GM12878 (cell line): ENCODE data around the gene TSC2. TPM values are rescaled to one million over a fixed set of nuclear protein-coding genes. Genes with fewer than 3 reads are reported as not detected.

Experiments
- ATAC-seq: fragments of 200-7000 bp; cut with Tn5 transposase; 3 replicates; pipeline ENCODE4 v1.9.1; 2020; ENCODE audit warnings: mild to moderate bottlenecking, moderate library complexity
- BruUV-seq: library from RNA; stranded (reverse); fragments of 400-500 nt; replicated peaks from 2 replicates; lab custom pipeline; 2021; lab: Mats Ljungman, UMichigan
- CTCF ChIA-PET: fragments of 300-600 bp; sonication (Branson Sonifier 250); formaldehyde crosslinking; extraction: SDS; loops from one replicate; lab custom pipeline; 2021; ENCODE audit warnings: inconsistent platforms; lab: Yijun Ruan, JAX
- POLR2A ChIA-PET: fragments of 350-600 bp; formaldehyde crosslinking; extraction: SDS; loops from one replicate; lab custom pipeline; 2021; ENCODE audit warnings: inconsistent platforms; lab: Charles Lee
- RAD21 ChIA-PET: fragments of 300-600 bp; sonication (Branson Sonifier 250); formaldehyde crosslinking; loops from one replicate; lab custom pipeline; 2023; ENCODE audit warnings: antibody characterized with exemption; ENCODE audit not compliant: unreplicated experiment; lab: Charles Lee
- SMC1A ChIA-PET: fragments of 300-600 bp; sonication (Branson Sonifier 250); formaldehyde crosslinking; loops from one replicate; lab custom pipeline; 2023; ENCODE audit not compliant: unreplicated experiment, uncharacterized antibody; lab: Charles Lee
- DNase-seq: peaks from one replicate; pipeline ENCODE4 v3.0.0-alpha.2; 2011; ENCODE audit warnings: low read depth, low spot score
- FAIRE-seq: peaks from 3 replicates; lab custom pipeline; 2011; peaks lifted over from hg19 to GRCh38; lab: Jason Lieb, UNC
- H2AFZ ChIP-seq: 2 replicates; pipeline ENCODE4 v1.6.0; 2011; ENCODE audit warnings: low read depth, low read length, control low read depth; ENCODE audit not compliant: control insufficient read depth
- H3K27ac ChIP-seq: 2 replicates; pipeline ENCODE4 v1.5.1; 2011; ENCODE audit warnings: control low read depth; ENCODE audit not compliant: control insufficient read depth, insufficient read depth
- H3K27me3 ChIP-seq, 2 experiments: replicated peaks in 1 of 2; 2 replicates each; pipeline versions ENCODE4 v1.6.0 to v1.6.1; 2011; ENCODE audit warnings: low read length in 1 of 2; ENCODE audit not compliant: control insufficient read depth in 2 of 2, insufficient read depth in 2 of 2
- H3K36me3 ChIP-seq, 2 experiments: 2 replicates each; pipeline ENCODE4 v1.5.1; 2011; ENCODE audit warnings: low read length in 1 of 2; ENCODE audit not compliant: control insufficient read depth in 2 of 2, insufficient read depth in 2 of 2
- H3K4me1 ChIP-seq: 2 replicates; pipeline ENCODE4 v1.6.1; 2011; ENCODE audit warnings: mild to moderate bottlenecking, low read length, moderate library complexity, mixed read lengths; ENCODE audit not compliant: control insufficient read depth, insufficient read depth
- H3K4me2 ChIP-seq: 2 replicates; pipeline ENCODE4 v1.6.0; 2011; ENCODE audit warnings: control low read depth; ENCODE audit not compliant: control insufficient read depth, insufficient read depth
- H3K4me3 ChIP-seq: fragments of 200-600 bp; sonication (generic); 2 replicates; pipeline ENCODE4 v1.5.1; 2016
- H3K79me2 ChIP-seq: 2 replicates; pipeline ENCODE4 v1.6.0; 2011; ENCODE audit warnings: low read length; ENCODE audit not compliant: control insufficient read depth, insufficient read depth
- H3K9ac ChIP-seq: 2 replicates; pipeline ENCODE4 v1.8.0; 2011; ENCODE audit warnings: low read length, control low read depth, mixed read lengths; ENCODE audit not compliant: control insufficient read depth, insufficient read depth
- H3K9me3 ChIP-seq: replicated peaks from 3 replicates; pipeline ENCODE4 v1.5.1; 2011; ENCODE audit warnings: mild to moderate bottlenecking, low read length; ENCODE audit not compliant: control insufficient read depth, insufficient read depth
- H4K20me1 ChIP-seq: 2 replicates; pipeline ENCODE4 v1.6.0; 2011; ENCODE audit not compliant: control insufficient read depth, insufficient read depth
- ASH2L ChIP-seq: fragments of 300-600, 200-600 bp; sonication (generic); IDR thresholded peaks from 2 replicates; pipeline ENCODE4 v1.6.1; 2017; ENCODE audit warnings: low read depth, mild to moderate bottlenecking, borderline replicate concordance
- BCL3 ChIP-seq: IDR thresholded peaks from 2 replicates; pipeline ENCODE4 v1.6.1; 2011; ENCODE audit warnings: borderline replicate concordance, low read depth, mild to moderate bottlenecking, moderate library complexity, low read length; ENCODE audit not compliant: insufficient read depth, poor library complexity, severe bottlenecking
- POLR2A ChIP-seq: IDR thresholded peaks from 2 replicates; pipeline ENCODE4 v1.6.1; 2011; ENCODE audit warnings: low read depth, mild to moderate bottlenecking, low read length
- RAD21 ChIP-seq: IDR thresholded peaks from 2 replicates; pipeline ENCODE4 v1.6.1; 2011; ENCODE audit warnings: mild to moderate bottlenecking, low read depth, low read length, moderate library complexity; ENCODE audit not compliant: insufficient read depth
- ZNF384 ChIP-seq: IDR thresholded peaks from 2 replicates; pipeline ENCODE4 v1.6.1; 2012; ENCODE audit warnings: low read depth, mild to moderate bottlenecking, low read length, improper control_type of control experiment, borderline replicate concordance
- WGBS: methylation state at CpG from one replicate; pipeline ENCODE4 v1.1.6; 2016; ENCODE audit warnings: low lambda C conversion rate; ENCODE audit not compliant: insufficient replicate concordance, insufficient coverage; ENCODE audit errors: missing lambda C conversion rate; 5-methylcytosine and 5-hydroxymethylcytosine counted together
- in situ Hi-C: fragments of 300-500 bp; cut with MboI; formaldehyde crosslinking; loops from 9 replicates; pipeline ENCODE4 v1.14.3; 2018; ENCODE audit warnings: mixed read lengths
- intact Hi-C: fragments of 100-400 bp; cut with micrococcal nuclease; formaldehyde crosslinking; loops from one replicate; pipeline ENCODE4 v1.14.2; 2022; ENCODE audit not compliant: unreplicated experiment
- polyA plus RNA-seq, 11 experiments: library from polyadenylated mRNA; depleted of rRNA in 4 of 11; unstranded in 6 of 11; stranded (reverse) in 5 of 11; fragments of >200 nt; fragmentation: Nextera tagmentation in 4 of 11; fragmentation: Illumina TruSeq in 1 of 11; extraction: Ambion mirVana in 4 of 11; extraction: Trizol in 1 of 11; gene quantifications; 1 replicate in 1 of 11; 2 replicates in 10 of 11; pipeline versions ENCODE4 v1.2.1 to v1.2.3, GENCODE V29; 2011 to 2016; ENCODE audit warnings: inconsistent platforms in 2 of 11, missing spikeins in 2 of 11, low read depth in 1 of 11
- total RNA-seq, 4 experiments: library from RNA; depleted of rRNA in 3 of 4; stranded (reverse); fragments of >200 nt in 3 of 4; fragmentation: Illumina TruSeq in 1 of 4; extraction: Trizol in 1 of 4; gene quantifications; 2 replicates each; pipeline versions ENCODE4 v1.2.1 to v1.2.3, GENCODE V29; 2013 to 2021

Gene TSC2
- total and polyA plus RNA-seq, 10 of the 15 experiments (the other 5 are each of a cell fraction or from before 2014, with no cell fraction given): 1.6 to 77.0 (median 21.6) TPM

GRCh38 chr16:2002406-2003230, 45.2 kb upstream of the TSC2 start:
- no TSS peak for BruUV-seq

More at GRCh38 chr16:2002406-2003230, 45.2 kb upstream of the TSC2 start:
- ATAC-seq (no peak), DNase-seq (no peak), FAIRE-seq (no peak)
- ChIA-PET RAD21 (interaction anchor here (0.6 to 2.5 kb wide), 4 partner anchors 12 to 152 kb away, joined by 3 to 14 read pairs (median 4); partner anchors contain the start of gene RPL3L), CTCF (interaction anchor here (0.6 to 4.3 kb wide), 9 partner anchors 9 to 197 kb away, joined by 3 to 54 read pairs (median 5); no protein-coding TSS in a partner anchor), POLR2A (interaction anchor here (1.8 to 2.2 kb wide), 2 partner anchors 9 to 12 kb away, joined by 6 to 10 read pairs; no protein-coding TSS in a partner anchor), SMC1A (interaction anchor here (2.1 kb wide), 1 partner anchor 138 kb away, joined by 14 read pairs; no protein-coding TSS in a partner anchor)
- no peak overlapping the region for H3K4me3 ChIP-seq
- no peak overlapping the region for H3K4me2 ChIP-seq
- H3K9ac ChIP-seq: no peak overlapping the region
- no peaks in the 10 kb centered on the region for H3K9me3 ChIP-seq
- H3K4me1 ChIP-seq: peaks cover 14% of the 10 kb centered on the region
- peaks cover 6% of the 10 kb centered on the region for H4K20me1 ChIP-seq
- in situ Hi-C loops (no loop called here), intact Hi-C loops (no loop called here)
- H2AFZ ChIP-seq: no peak overlapping the region
- H3K27ac ChIP-seq: no peak overlapping the region
- H3K79me2 ChIP-seq: peaks cover 38% of the 10 kb centered on the region
- no peak for TF ChIP-seq RAD21
- TF ChIP-seq ZNF384: no peak
- peak; percentile 2; the same call in 1 of the 2 replicates for TF ChIP-seq POLR2A
- no peak for TF ChIP-seq BCL3
- no peak for TF ChIP-seq ASH2L
- WGBS: 93% methylated on average over 47 of the region's 47 CpGs
- H3K36me3 ChIP-seq: peaks cover 0 to 50% of the 10 kb centered on the region in 2 experiments; a peak in 3 of 4 replicates
- no peaks in the 10 kb centered on the region for H3K27me3 ChIP-seq
